GM18951 (cell line): Measurements from ENCODE around the gene TRAF2.

Experiments used
- POLR2A ChIP-seq: IDR thresholded peaks from 4 replicates; pipeline ENCODE4 v1.6.1; 2011; ENCODE audit warnings: mild to moderate bottlenecking; ENCODE audit not compliant: insufficient read length, insufficient read depth; ENCODE audit errors: extremely low read depth
- in situ Hi-C: fragments of 300-500 bp; cut with MboI; formaldehyde crosslinking; loops from one replicate; pipeline ENCODE4 v1.12.0; 2022; ENCODE audit warnings: low sequenced_read_pairs, mixed read lengths, inconsistent platforms; ENCODE audit not compliant: unreplicated experiment

The TRAF2 gene

GRCh38 chr9:136851941-136852663 is 34.2 kb upstream of the TRAF2 start, which contains the start of gene MAMDC4:
MAMDC4 (plus strand) TSS chr9:136852346; CDS start chr9:136852417, 71 bp downstream.
- in situ Hi-C loops = no loop called here
- TF ChIP-seq POLR2A = peak; percentile 27

- in situ Hi-C loops = no loop called here
- TF ChIP-seq POLR2A = no peak
These were observed 33.4 kb upstream of the TRAF2 start for GRCh38 chr9:136852664-136853595.

GRCh38 chr9:136853596-136854112 is 32.7 kb upstream of the TRAF2 start:
- TF ChIP-seq POLR2A = no peak
- in situ Hi-C loops = no loop called here

- TF ChIP-seq POLR2A = peak; percentile 6
- in situ Hi-C loops = no loop called here
These were observed 32.0 kb upstream of the TRAF2 start for GRCh38 chr9:136854113-136854841.

- in situ Hi-C loops = no loop called here
- TF ChIP-seq POLR2A = no peak
These were observed 31.4 kb upstream of the TRAF2 start for GRCh38 chr9:136854842-136855460.

- in situ Hi-C loops = no loop called here
These were observed 30.7 kb upstream of the TRAF2 start for GRCh38 chr9:136855461-136856078.

GRCh38 chr9:136856079-136856476 is 30.2 kb upstream of the TRAF2 start:
- TF ChIP-seq POLR2A = no peak
- in situ Hi-C loops = no loop called here

More at GRCh38 chr9:136855461-136856078, 30.7 kb upstream of the TRAF2 start:
- no peak for TF ChIP-seq POLR2A

- in situ Hi-C loops = no loop called here
- no peak for TF ChIP-seq POLR2A
These were observed 29.7 kb upstream of the TRAF2 start for GRCh38 chr9:136856541-136857141.

GRCh38 chr9:136857166-136857565 is 29.1 kb upstream of the TRAF2 start:
- in situ Hi-C loops = no loop called here

GRCh38 chr9:136857581-136858412 is 28.5 kb upstream of the TRAF2 start:
- TF ChIP-seq POLR2A = no peak
- in situ Hi-C loops = no loop called here

More at GRCh38 chr9:136857166-136857565, 29.1 kb upstream of the TRAF2 start:
- TF ChIP-seq POLR2A = no peak

- in situ Hi-C loops = no loop called here
- no peak for TF ChIP-seq POLR2A
These were observed 27.9 kb upstream of the TRAF2 start for GRCh38 chr9:136858452-136858843.
